Trophoblast cell (in vitro differentiated cells and primary cell): ENCODE results near the gene C1orf198. TPM values are rescaled to one million over a fixed set of nuclear protein-coding genes. Genes with fewer than 3 reads are reported as not detected.

Experiments
- DNase-seq, 2 donors: peaks; one replicate each; pipeline ENCODE4 v3.0.0-alpha.2; 2016
- H2AFZ ChIP-seq: 2 replicates; pipeline ENCODE4 v1.6.1; 2013; ENCODE audit warnings: low read length, moderate library complexity, mild to moderate bottlenecking; ENCODE audit not compliant: insufficient read depth, poor library complexity
- H2AK5ac ChIP-seq: 2 replicates; pipeline ENCODE4 v1.6.1; 2013; ENCODE audit warnings: mild to moderate bottlenecking, low read length
- H2BK120ac ChIP-seq: 2 replicates; pipeline ENCODE4 v1.6.1; 2013; ENCODE audit warnings: low read length, mild to moderate bottlenecking, moderate library complexity; ENCODE audit not compliant: insufficient read depth, poor library complexity
- H2BK12ac ChIP-seq: 2 replicates; pipeline ENCODE4 v1.6.1; 2013; ENCODE audit warnings: mild to moderate bottlenecking, low read length, moderate library complexity
- H2BK5ac ChIP-seq: 2 replicates; pipeline ENCODE4 v1.6.1; 2013; ENCODE audit warnings: low read length, low read depth, moderate library complexity, mild to moderate bottlenecking; ENCODE audit not compliant: poor library complexity
- H3K14ac ChIP-seq: 2 replicates; pipeline ENCODE4 v1.6.1; 2013; ENCODE audit warnings: mild to moderate bottlenecking, low read length
- H3K18ac ChIP-seq: 2 replicates; pipeline ENCODE4 v1.6.1; 2013; ENCODE audit warnings: mild to moderate bottlenecking, low read length
- H3K23ac ChIP-seq: 2 replicates; pipeline ENCODE4 v1.6.1; 2013; ENCODE audit warnings: low read length
- H3K27ac ChIP-seq: 2 replicates; pipeline ENCODE4 v1.5.1; 2013; ENCODE audit warnings: low read depth, mild to moderate bottlenecking, inconsistent platforms, low read length, moderate library complexity
- H3K27me3 ChIP-seq: 2 replicates; pipeline ENCODE4 v1.6.1; 2013; ENCODE audit warnings: inconsistent platforms, mild to moderate bottlenecking, low read length, moderate library complexity; ENCODE audit not compliant: insufficient read depth
- H3K36me3 ChIP-seq, 2 experiments: 1 replicate in 1 of 2; 2 replicates in 1 of 2; pipeline ENCODE4 v1.6.1; 2013; ENCODE audit warnings: low read length in 2 of 2, mild to moderate bottlenecking in 2 of 2, moderate library complexity in 1 of 2; ENCODE audit not compliant: insufficient read depth in 2 of 2, control insufficient read depth in 1 of 2
- H3K4ac ChIP-seq: 2 replicates; pipeline ENCODE4 v1.6.1; 2013; ENCODE audit warnings: low read depth, mild to moderate bottlenecking, low read length, moderate library complexity
- H3K4me1 ChIP-seq, 2 experiments: 1 replicate in 1 of 2; 2 replicates in 1 of 2; pipeline ENCODE4 v1.6.1; 2013; ENCODE audit warnings: low read length in 2 of 2, mild to moderate bottlenecking in 2 of 2, moderate library complexity in 1 of 2; ENCODE audit not compliant: insufficient read depth in 2 of 2, control insufficient read depth in 1 of 2
- H3K4me2 ChIP-seq: 2 replicates; pipeline ENCODE4 v1.6.1; 2013; ENCODE audit warnings: inconsistent platforms, mild to moderate bottlenecking, low read length, moderate library complexity
- H3K4me3 ChIP-seq: 2 replicates; pipeline ENCODE4 v1.5.1; 2013; ENCODE audit warnings: mild to moderate bottlenecking, low read depth, low read length, inconsistent platforms
- H3K79me1 ChIP-seq: one replicate; pipeline ENCODE4 v1.6.1; 2013; ENCODE audit warnings: low read length
- H3K79me2 ChIP-seq: 2 replicates; pipeline ENCODE4 v1.6.1; 2013; ENCODE audit warnings: low read length, mild to moderate bottlenecking; ENCODE audit not compliant: control insufficient read depth, insufficient read depth, poor library complexity
- H3K9ac ChIP-seq: 2 replicates; pipeline ENCODE4 v1.6.1; 2013; ENCODE audit warnings: mild to moderate bottlenecking, low read length
- H3K9me3 ChIP-seq: 2 replicates; pipeline ENCODE4 v1.6.1; 2013; ENCODE audit warnings: low read depth, mild to moderate bottlenecking, control low read depth, inconsistent platforms, low read length; ENCODE audit not compliant: insufficient read depth
- H4K12ac ChIP-seq: 2 replicates; pipeline ENCODE4 v1.6.1; 2013; ENCODE audit warnings: low read depth, mild to moderate bottlenecking, low read length, moderate library complexity
- H4K8ac ChIP-seq: 2 replicates; pipeline ENCODE4 v1.6.1; 2013; ENCODE audit warnings: low read depth, mild to moderate bottlenecking, low read length, moderate library complexity
- H4K91ac ChIP-seq: one replicate; pipeline ENCODE4 v1.6.1; 2013; ENCODE audit warnings: low read depth, mild to moderate bottlenecking, low read length, moderate library complexity
- WGBS: extraction: QIAGEN DNeasy Blood & Tissue Kit; methylation state at CpG from one replicate; pipeline ENCODE4 v1.1.7; 2013; ENCODE audit warnings: missing lambda C conversion rate; ENCODE audit not compliant: insufficient read length, insufficient coverage; ENCODE audit errors: extremely low coverage; 5-methylcytosine and 5-hydroxymethylcytosine counted together
- polyA plus RNA-seq: library from polyadenylated mRNA; stranded (reverse); fragments of 200-250 nt; gene quantifications from 2 replicates; pipeline ENCODE4 v1.2.3, GENCODE V29; 2013

The C1orf198 gene, protein sequence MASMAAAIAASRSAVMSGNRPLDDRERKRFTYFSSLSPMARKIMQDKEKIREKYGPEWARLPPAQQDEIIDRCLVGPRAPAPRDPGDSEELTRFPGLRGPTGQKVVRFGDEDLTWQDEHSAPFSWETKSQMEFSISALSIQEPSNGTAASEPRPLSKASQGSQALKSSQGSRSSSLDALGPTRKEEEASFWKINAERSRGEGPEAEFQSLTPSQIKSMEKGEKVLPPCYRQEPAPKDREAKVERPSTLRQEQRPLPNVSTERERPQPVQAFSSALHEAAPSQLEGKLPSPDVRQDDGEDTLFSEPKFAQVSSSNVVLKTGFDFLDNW
- polyA plus RNA-seq, result 56.8 and 57.0 TPM in 2 replicates

DNA sequence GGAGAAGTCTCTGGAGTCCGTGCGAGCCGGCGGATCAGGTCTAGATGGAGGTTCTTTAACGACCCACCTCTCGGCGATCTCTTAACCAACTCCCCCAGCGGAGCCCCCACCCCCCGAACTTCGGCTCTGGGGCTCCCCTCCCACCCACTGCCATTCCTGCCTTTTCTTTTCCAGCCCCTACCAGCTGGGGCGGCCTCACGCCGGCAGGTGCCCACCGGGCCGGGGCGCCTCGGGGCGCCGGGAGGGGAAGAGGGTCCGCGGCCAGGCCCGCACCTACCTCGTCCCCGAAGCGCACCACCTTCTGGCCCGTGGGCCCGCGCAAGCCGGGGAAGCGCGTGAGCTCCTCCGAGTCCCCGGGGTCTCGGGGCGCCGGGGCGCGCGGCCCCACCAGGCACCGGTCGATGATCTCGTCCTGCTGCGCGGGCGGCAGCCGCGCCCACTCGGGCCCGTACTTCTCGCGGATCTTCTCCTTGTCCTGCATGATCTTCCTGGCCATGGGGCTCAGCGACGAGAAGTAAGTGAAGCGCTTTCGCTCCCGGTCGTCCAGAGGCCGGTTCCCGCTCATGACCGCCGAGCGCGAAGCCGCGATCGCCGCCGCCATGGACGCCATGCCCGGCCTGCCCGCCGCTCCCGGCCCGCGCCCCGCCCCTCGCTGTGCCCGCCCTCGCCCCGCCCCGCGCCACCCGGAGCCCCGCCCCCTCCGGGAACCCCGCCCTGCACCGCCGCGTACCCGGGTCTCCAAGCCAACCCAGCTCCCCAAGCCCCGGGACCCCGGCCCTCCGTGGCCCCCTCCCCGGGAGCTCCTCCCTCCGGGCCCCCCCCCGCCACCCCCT lies at the start of gene C1orf198:
Gene C1orf198 (minus strand): TSS at position 619 of the 833 bp plus-strand sequence. CDS start 9 bp downstream, at position 610.
- Histone ChIP-seq H3K23ac (no peak within 1 kb of the TSS), H3K4me2 (peak within 1 kb of the TSS; percentile 83), H3K27ac (peak within 1 kb of the TSS; percentile 84), H3K18ac (peak within 1 kb of the TSS; percentile 75), H2BK120ac (peak within 1 kb of the TSS; percentile 79), H3K36me3 (peaks cover 3% of the 10 kb centered on the region in 2 experiments), H3K27me3 (no peaks in the 10 kb centered on the region), H3K79me2 (peaks cover 25% of the 10 kb centered on the region), H2BK5ac (peak within 1 kb of the TSS; percentile 88), H3K4me3 (peak within 1 kb of the TSS; percentile 85), H2BK12ac (peak within 1 kb of the TSS; percentile 41), H3K9ac (peak within 1 kb of the TSS; percentile 82), H4K8ac (peak within 1 kb of the TSS; percentile 98), H3K4me1 (peaks cover 25 to 31% of the 10 kb centered on the region in 2 experiments), H2AK5ac (peak within 1 kb of the TSS; percentile 75), H3K14ac (peak within 1 kb of the TSS; percentile 87), H3K9me3 (no peaks in the 10 kb centered on the region), H2AFZ (peak within 1 kb of the TSS; percentile 65), H3K4ac (peak within 1 kb of the TSS; percentile 89), H4K12ac (peak within 1 kb of the TSS; percentile 93), H3K79me1 (peaks cover 20% of the 10 kb centered on the region), H4K91ac (peak within 1 kb of the TSS; percentile 96)
- no CpG with 5 or more reads among the region's 96 CpGs for WGBS
- DNase-seq, result peak; percentile 23 to 66

DNA sequence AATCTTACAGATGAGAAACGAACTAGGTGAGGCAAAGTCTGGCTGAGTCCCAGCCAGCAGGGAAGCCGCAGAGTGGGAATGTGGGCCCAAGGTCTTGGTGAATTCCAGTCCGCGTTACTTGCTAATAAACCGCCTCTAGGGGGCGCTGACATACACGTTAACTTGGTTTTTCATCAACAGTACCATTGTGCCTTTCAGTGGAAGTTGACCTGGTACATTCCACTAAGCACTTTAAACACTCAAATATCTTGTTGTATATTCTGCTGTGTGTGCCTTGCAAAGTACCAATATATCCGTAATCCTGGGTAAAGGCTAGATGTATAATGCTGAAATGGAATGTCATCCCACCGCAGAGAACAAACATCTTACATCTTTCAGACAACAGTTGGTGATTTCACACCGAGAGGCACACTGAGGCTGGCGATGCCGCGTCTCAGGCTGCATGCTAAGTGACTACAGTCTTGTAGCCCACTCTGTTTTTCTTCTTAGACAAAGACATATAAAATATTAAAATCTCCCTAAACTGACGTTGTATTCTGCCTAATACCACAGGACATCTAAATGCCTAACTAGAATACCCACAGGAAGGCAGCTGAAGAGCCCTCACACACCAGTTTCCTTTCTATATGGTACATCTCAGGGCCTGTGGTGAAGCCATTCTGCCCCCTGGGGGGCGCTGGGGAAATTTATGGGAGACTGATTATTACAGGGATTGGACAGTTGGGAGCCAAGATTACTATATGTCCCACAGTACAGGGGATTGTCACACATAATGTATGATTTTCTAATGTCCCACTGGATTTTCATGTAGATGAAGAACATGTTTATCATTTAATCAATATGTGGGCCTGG lies 49.2 kb upstream of the C1orf198 start:
- H4K91ac ChIP-seq, result no peak overlapping the region
- H3K4me2 ChIP-seq, result no peak overlapping the region
- H2AK5ac ChIP-seq, result no peak overlapping the region
- no peak overlapping the region for H3K4me3 ChIP-seq
- no peaks in the 10 kb centered on the region for H3K79me2 ChIP-seq
- no peak overlapping the region for H2BK12ac ChIP-seq
- H3K79me1 ChIP-seq, result no peaks in the 10 kb centered on the region
- H3K14ac ChIP-seq, result no peak overlapping the region
- no peak overlapping the region for H3K27ac ChIP-seq
- no peak overlapping the region for H4K12ac ChIP-seq
- WGBS, result no CpG with 5 or more reads among the region's 15 CpGs
- no peaks in the 10 kb centered on the region for H3K9me3 ChIP-seq
- H2BK5ac ChIP-seq, result no peak overlapping the region
- no peak overlapping the region for H3K9ac ChIP-seq
- no peaks in the 10 kb centered on the region for H3K36me3 ChIP-seq
- H3K4ac ChIP-seq, result no peak overlapping the region
- H2BK120ac ChIP-seq, result no peak overlapping the region
- no peak overlapping the region for H3K23ac ChIP-seq
- H3K4me1 ChIP-seq, result peaks cover 6% of the 10 kb centered on the region in 2 experiments
- H3K18ac ChIP-seq, result no peak overlapping the region
- peak; percentile 83 to 98 for DNase-seq
- H3K27me3 ChIP-seq, result no peaks in the 10 kb centered on the region
- no peak overlapping the region for H4K8ac ChIP-seq
- H2AFZ ChIP-seq, result no peak overlapping the region

DNA sequence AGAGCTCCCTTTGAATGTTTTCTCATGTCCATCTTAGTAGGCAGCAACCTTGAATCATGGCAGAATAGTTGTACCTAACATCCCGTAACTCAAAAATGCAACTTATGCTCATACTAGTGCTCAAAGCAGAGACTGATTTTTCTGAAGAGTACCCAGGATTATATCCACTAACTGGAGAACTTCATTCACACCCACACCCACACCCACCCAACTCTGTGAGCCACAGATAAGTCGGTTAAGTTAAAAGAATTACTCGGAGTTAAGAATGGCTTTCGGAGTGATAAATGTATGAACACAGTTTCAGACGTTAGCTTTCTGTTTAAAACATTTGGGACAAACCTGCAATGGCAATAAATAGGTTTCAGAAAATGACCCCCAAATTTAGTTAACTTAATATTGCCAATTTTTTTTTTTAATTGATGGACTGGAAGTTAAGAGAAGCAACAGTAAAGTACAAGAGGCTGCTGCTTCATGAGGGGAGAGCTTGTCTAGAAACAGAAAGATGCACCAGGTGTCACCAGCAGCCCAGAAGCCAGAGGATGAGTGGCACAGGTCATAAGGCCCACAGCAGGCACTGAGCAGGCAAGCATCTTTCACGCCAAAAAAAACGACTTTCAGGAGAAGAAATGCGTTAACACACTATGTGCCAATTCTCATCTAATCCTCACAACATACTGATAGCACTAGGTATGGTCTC lies 48.4 kb upstream of the C1orf198 start:
- no peak overlapping the region for H3K23ac ChIP-seq
- no peak for DNase-seq
- no peak overlapping the region for H2AFZ ChIP-seq
- H3K27me3 ChIP-seq, result no peaks in the 10 kb centered on the region
- H2BK120ac ChIP-seq, result no peak overlapping the region
- no peak overlapping the region for H2BK5ac ChIP-seq
- H3K36me3 ChIP-seq, result no peaks in the 10 kb centered on the region
- no CpG with 5 or more reads among the region's 8 CpGs for WGBS
- H3K9me3 ChIP-seq, result no peaks in the 10 kb centered on the region
- H3K4me2 ChIP-seq, result no peak overlapping the region
- H3K14ac ChIP-seq, result no peak overlapping the region
- no peak overlapping the region for H3K27ac ChIP-seq
- H3K4ac ChIP-seq, result no peak overlapping the region
- no peak overlapping the region for H4K8ac ChIP-seq
- peaks cover 6% of the 10 kb centered on the region in 2 experiments for H3K4me1 ChIP-seq
- H3K18ac ChIP-seq, result no peak overlapping the region
- H3K79me1 ChIP-seq, result no peaks in the 10 kb centered on the region
- no peak overlapping the region for H2AK5ac ChIP-seq
- H4K91ac ChIP-seq, result no peak overlapping the region
- no peak overlapping the region for H2BK12ac ChIP-seq
- H4K12ac ChIP-seq, result no peak overlapping the region
- H3K4me3 ChIP-seq, result no peak overlapping the region
- H3K9ac ChIP-seq, result no peak overlapping the region
- no peaks in the 10 kb centered on the region for H3K79me2 ChIP-seq

DNA sequence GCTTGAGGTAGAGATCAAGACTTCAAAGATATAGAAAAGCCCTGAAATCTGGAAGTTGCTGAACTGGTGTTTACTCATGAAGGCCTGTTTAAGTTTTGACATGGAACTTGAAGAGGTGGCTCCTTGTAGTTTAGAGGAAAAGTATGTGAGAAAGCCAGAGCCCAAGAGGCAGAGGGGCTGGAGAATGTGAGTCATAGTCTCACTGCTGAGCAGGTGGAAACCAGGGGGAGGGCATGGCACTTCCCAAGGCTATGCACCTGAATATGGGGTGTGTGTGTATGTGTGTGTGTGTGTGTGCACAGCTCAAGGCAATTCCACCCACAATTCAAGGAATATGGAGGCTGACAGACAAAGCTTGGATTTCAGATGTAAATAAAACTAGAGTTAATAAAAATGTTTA lies 46.8 kb upstream of the C1orf198 start:
- Histone ChIP-seq H3K18ac (no peak overlapping the region), H3K4me2 (no peak overlapping the region)
- DNase-seq, result no peak

More for the DNA sequence above, 46.8 kb upstream of the C1orf198 start:
- Histone ChIP-seq H3K9ac (no peak overlapping the region), H3K27ac (no peak overlapping the region), H4K12ac (no peak overlapping the region), H3K36me3 (peaks cover 0 to 2% of the 10 kb centered on the region in 2 experiments), H2AFZ (no peak overlapping the region), H4K8ac (no peak overlapping the region), H2BK12ac (no peak overlapping the region), H3K9me3 (no peaks in the 10 kb centered on the region), H3K79me1 (no peaks in the 10 kb centered on the region), H3K14ac (no peak overlapping the region), H3K4me1 (peaks cover 6% of the 10 kb centered on the region in 2 experiments), H3K4me3 (no peak overlapping the region), H2BK5ac (no peak overlapping the region), H3K79me2 (no peaks in the 10 kb centered on the region), H2AK5ac (no peak overlapping the region), H3K27me3 (no peaks in the 10 kb centered on the region), H4K91ac (no peak overlapping the region), H2BK120ac (no peak overlapping the region), H3K23ac (no peak overlapping the region), H3K4ac (no peak overlapping the region)
